Vagina (tissue), 2 donors: ENCODE measurements around the gene NQO1. TPM values are rescaled to one million over a fixed set of nuclear protein-coding genes. Genes with fewer than 3 reads are reported as not detected.

Source experiments
- DNase-seq, 2 donors: peaks; one replicate each; pipeline ENCODE4 v3.0.0-alpha.2; 2017; ENCODE audit errors: extremely low spot score in 2 of 2
- H3K27ac ChIP-seq: fragments of 200-600 bp; sonication (generic); one replicate; pipeline ENCODE4 v1.5.1; 2019
- H3K27me3 ChIP-seq: fragments of 200-600 bp; sonication (generic); one replicate; pipeline ENCODE4 v1.5.1; 2019
- H3K36me3 ChIP-seq, 2 donors: fragments of 200-600 bp; sonication (generic); one replicate each; pipeline ENCODE4 v1.5.1; 2017 to 2019
- H3K4me1 ChIP-seq: fragments of 200-600 bp; sonication (generic); one replicate; pipeline ENCODE4 v1.5.1; 2019
- H3K4me3 ChIP-seq, 2 donors: fragments of 200-600 bp; sonication (generic); 1 replicate in 1 of 2; 2 replicates in 1 of 2; pipeline ENCODE4 v1.5.1; 2016 to 2019
- H3K9me3 ChIP-seq: fragments of 200-600 bp; sonication (generic); one replicate; pipeline ENCODE4 v1.5.1; 2019
- POLR2A ChIP-seq, 2 donors: fragments of 450-650 bp; IDR thresholded peaks; one replicate each; pipeline ENCODE4 v1.6.1; 2017; ENCODE audit warnings: antibody characterized with exemption in 2 of 2, mild to moderate bottlenecking in 2 of 2, moderate library complexity in 2 of 2
- POLR2AphosphoS5 ChIP-seq, 2 donors: sonication (generic); formaldehyde crosslinking; IDR thresholded peaks; one replicate each; pipeline ENCODE4 v1.9.0; 2017; ENCODE audit warnings: antibody characterized with exemption in 2 of 2, mild to moderate bottlenecking in 2 of 2, low read depth in 1 of 2; ENCODE audit not compliant: insufficient read depth in 1 of 2
- intact Hi-C: fragments of 100-400 bp; cut with DNase I; formaldehyde crosslinking; loops from one replicate; pipeline ENCODE4 v1.15.1; 2023
- total RNA-seq: library from RNA; depleted of rRNA; stranded (reverse); fragments of >200 nt; gene quantifications from one replicate; pipeline ENCODE4 v1.2.3, GENCODE V29; 2016
- TF ChIP-seq, protein P1 (sequence below), 3 experiments: fragments of 450-650 bp in 2 of 3; fragments of 200-600 bp in 1 of 3; sonication (generic) in 1 of 3; IDR thresholded peaks; one replicate each; pipeline ENCODE4 v1.5.1; 2017 to 2019; ENCODE audit warnings: antibody characterized with exemption in 3 of 3, mild to moderate bottlenecking in 2 of 3, moderate library complexity in 2 of 3

The NQO1 gene
- total RNA-seq, 1 donor from 2014 or later, result 84.5 TPM

DNA sequence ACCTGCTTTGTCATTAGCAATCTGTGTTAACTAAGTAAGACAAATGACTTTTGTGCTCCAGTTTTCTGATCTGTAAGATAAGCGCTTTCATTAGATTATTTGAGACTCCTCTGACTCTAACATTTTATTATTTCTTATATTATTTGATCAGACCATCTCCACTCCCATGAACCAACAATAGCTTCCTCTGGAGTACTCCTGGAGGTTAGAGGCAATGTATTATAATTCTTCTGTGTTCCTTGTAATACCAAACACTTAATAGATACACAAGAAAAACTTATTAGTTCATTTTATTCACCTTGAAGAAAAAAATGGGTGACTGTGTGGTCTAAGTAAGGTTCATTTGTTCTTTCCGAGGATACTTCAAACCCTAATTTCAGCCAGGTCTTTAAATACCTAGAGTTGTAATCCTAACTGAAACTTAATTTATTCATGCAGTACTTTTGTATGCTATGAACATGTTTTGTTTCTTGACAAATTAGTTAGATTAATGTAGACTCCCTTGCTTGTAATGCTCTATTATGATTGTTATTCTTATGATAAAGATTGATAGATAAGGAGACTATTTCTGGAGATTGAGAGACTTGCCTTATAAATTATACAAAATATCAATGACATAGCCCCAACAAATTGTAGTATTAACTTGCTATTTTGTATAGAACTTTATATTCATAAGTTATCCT is 53.9 kb downstream of the NQO1 start:
- no peaks in the 10 kb centered on the region for H3K27me3 ChIP-seq
- H3K36me3 ChIP-seq, result peaks cover 0 to 47% of the 10 kb centered on the region in 2 donors
- no peak overlapping the region for H3K27ac ChIP-seq
- no peaks in the 10 kb centered on the region for H3K9me3 ChIP-seq
- no peak overlapping the region for H3K4me3 ChIP-seq
- no peak for TF ChIP-seq POLR2A (IDR thresholded peaks at IDR 0.05)
- TF ChIP-seq, protein P1, sequence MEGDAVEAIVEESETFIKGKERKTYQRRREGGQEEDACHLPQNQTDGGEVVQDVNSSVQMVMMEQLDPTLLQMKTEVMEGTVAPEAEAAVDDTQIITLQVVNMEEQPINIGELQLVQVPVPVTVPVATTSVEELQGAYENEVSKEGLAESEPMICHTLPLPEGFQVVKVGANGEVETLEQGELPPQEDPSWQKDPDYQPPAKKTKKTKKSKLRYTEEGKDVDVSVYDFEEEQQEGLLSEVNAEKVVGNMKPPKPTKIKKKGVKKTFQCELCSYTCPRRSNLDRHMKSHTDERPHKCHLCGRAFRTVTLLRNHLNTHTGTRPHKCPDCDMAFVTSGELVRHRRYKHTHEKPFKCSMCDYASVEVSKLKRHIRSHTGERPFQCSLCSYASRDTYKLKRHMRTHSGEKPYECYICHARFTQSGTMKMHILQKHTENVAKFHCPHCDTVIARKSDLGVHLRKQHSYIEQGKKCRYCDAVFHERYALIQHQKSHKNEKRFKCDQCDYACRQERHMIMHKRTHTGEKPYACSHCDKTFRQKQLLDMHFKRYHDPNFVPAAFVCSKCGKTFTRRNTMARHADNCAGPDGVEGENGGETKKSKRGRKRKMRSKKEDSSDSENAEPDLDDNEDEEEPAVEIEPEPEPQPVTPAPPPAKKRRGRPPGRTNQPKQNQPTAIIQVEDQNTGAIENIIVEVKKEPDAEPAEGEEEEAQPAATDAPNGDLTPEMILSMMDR (IDR thresholded peaks at IDR 0.05), result no peak
- TF ChIP-seq POLR2AphosphoS5 (IDR thresholded peaks at IDR 0.05; ENCODE audit: insufficient read depth in 1 of 2, low read depth in 1 of 2), result no peak
- intact Hi-C loops, result no loop called here
- DNase-seq, result no peak
- no peaks in the 10 kb centered on the region for H3K4me1 ChIP-seq

DNA sequence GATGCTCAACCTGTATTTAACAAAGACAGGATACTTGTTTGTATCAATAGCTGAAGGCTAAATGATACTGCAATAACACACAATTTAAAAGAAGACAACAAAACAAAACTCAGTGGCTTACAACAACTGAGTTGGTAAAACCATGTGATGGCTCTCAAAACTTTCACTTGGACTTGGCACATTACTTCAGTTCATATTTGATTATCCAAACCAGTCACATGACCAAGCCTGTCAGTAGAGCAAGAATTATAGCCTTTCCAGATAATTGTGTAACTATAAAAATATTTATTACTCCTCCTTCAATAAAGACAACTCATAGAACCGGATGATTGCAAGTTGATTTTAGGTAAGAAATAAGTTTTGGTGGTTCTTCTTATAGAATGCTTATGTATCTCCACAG is 56.8 kb downstream of the NQO1 start:
- Histone ChIP-seq H3K9me3 (no peaks in the 10 kb centered on the region), H3K4me1 (no peaks in the 10 kb centered on the region), H3K27ac (no peak overlapping the region), H3K4me3 (no peak overlapping the region), H3K36me3 (peaks cover 0 to 40% of the 10 kb centered on the region in 2 donors), H3K27me3 (no peaks in the 10 kb centered on the region)
- intact Hi-C loops, result no loop called here
- no peak for TF ChIP-seq POLR2A (IDR thresholded peaks at IDR 0.05)
- no peak for TF ChIP-seq POLR2AphosphoS5 (IDR thresholded peaks at IDR 0.05; ENCODE audit: insufficient read depth in 1 of 2, low read depth in 1 of 2)
- TF ChIP-seq, protein P1 (IDR thresholded peaks at IDR 0.05), result no peak
- DNase-seq, result no peak

DNA sequence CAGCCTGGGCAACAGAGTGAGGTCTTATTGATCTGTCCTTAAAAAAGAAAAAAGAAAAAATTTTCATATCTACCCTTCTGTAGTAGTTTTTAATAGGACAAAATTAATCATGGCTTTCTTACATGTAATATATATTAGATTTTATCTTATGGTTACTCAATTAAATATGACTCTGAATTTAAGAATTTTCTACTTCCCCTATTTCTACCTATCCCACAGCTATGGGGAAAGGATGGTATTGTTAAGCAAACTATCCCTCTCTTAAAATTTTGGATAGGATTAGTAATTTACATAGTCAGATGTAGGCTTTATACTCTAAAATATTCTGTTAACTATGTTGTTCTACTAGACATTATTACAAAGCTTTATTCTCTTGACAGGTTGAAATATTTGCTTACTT is 62.5 kb downstream of the NQO1 start:
- no peak for DNase-seq
- H3K27me3 ChIP-seq, result no peaks in the 10 kb centered on the region
- H3K4me3 ChIP-seq, result no peak overlapping the region
- H3K4me1 ChIP-seq, result no peaks in the 10 kb centered on the region
- no peak overlapping the region for H3K27ac ChIP-seq
- intact Hi-C loops, result no loop called here
- H3K9me3 ChIP-seq, result no peaks in the 10 kb centered on the region
- TF ChIP-seq POLR2AphosphoS5 (IDR thresholded peaks at IDR 0.05; ENCODE audit: insufficient read depth in 1 of 2, low read depth in 1 of 2) (no peak), POLR2A (IDR thresholded peaks at IDR 0.05) (no peak)
- TF ChIP-seq, protein P1 (IDR thresholded peaks at IDR 0.05), result no peak
- peaks cover 0 to 42% of the 10 kb centered on the region in 2 donors for H3K36me3 ChIP-seq

DNA sequence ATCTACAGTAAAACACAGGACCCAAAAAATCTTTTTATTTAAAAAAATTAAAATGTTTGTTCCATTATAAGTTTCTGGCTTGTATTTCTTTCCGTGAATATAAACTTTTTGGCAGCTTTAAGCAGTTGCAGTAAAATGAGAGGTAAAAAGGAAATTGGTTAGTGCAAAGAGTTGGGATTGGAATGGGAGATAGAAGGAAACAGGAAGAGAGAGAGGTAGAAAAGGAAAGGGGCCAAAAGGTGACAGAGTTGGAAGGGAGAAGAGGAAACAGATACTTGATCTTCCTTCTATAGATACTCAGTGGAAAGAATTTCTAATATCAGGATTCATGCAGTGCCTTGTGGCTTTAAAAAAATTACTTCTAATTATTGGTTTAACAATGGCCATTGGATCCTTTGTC is 63.5 kb downstream of the NQO1 start:
- no peaks in the 10 kb centered on the region for H3K9me3 ChIP-seq
- H3K27ac ChIP-seq, result no peak overlapping the region
- intact Hi-C loops, result no loop called here
- no peak overlapping the region for H3K4me3 ChIP-seq
- peaks cover 0 to 42% of the 10 kb centered on the region in 2 donors for H3K36me3 ChIP-seq
- TF ChIP-seq, protein P1 (IDR thresholded peaks at IDR 0.05), result no peak
- TF ChIP-seq POLR2A (IDR thresholded peaks at IDR 0.05) (no peak), POLR2AphosphoS5 (IDR thresholded peaks at IDR 0.05; ENCODE audit: insufficient read depth in 1 of 2, low read depth in 1 of 2) (no peak)
- H3K27me3 ChIP-seq, result no peaks in the 10 kb centered on the region
- no peaks in the 10 kb centered on the region for H3K4me1 ChIP-seq
- no peak for DNase-seq

DNA sequence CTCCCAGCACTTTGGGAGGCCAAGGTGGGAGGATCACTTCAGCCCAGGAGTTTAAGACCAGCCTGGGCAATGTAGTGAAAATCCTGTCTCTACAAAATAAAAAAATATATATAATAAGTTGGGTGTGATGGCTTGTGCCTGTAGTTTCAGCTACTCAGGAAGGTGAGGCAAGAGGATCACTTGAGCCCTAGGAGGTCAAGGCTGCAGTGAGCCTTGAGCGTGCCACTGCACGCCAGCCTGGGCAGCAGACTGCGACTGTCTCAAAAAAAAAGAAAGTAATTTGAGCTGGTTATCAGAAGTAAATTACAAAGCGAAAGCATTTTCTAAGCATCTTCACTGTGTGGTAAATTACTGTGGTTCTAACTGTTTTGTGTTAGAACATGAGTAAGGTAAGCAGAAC is 66.2 kb downstream of the NQO1 start:
- no peak for TF ChIP-seq POLR2AphosphoS5 (IDR thresholded peaks at IDR 0.05; ENCODE audit: insufficient read depth in 1 of 2, low read depth in 1 of 2)
- TF ChIP-seq, protein P1 (IDR thresholded peaks at IDR 0.05), result no peak
- H3K27ac ChIP-seq, result no peak overlapping the region
- H3K4me1 ChIP-seq, result no peaks in the 10 kb centered on the region
- H3K9me3 ChIP-seq, result no peaks in the 10 kb centered on the region
- intact Hi-C loops, result no loop called here
- no peak for DNase-seq
- H3K4me3 ChIP-seq, result no peak overlapping the region
- H3K27me3 ChIP-seq, result no peaks in the 10 kb centered on the region
- peaks cover 0 to 62% of the 10 kb centered on the region in 2 donors for H3K36me3 ChIP-seq
